A549 treated with Hydrocortisone at 1 μM for 4 hours (cell line): ENCODE results near the gene CMC4. TPM values are rescaled to one million over a fixed set of nuclear protein-coding genes. Genes with fewer than 3 reads are reported as not detected.

Source experiments
- total RNA-seq: library from RNA; stranded (reverse); fragments of 200-300 nt; extraction: Qiagen RNA extraction; gene quantifications from 5 replicates; pipeline ENCODE4 v1.2.3, GENCODE V29; 2022

Gene CMC4, protein sequence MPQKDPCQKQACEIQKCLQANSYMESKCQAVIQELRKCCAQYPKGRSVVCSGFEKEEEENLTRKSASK
- total RNA-seq = 14.1 to 18.3 TPM (median 16.6 TPM) in 5 replicates

DNA sequence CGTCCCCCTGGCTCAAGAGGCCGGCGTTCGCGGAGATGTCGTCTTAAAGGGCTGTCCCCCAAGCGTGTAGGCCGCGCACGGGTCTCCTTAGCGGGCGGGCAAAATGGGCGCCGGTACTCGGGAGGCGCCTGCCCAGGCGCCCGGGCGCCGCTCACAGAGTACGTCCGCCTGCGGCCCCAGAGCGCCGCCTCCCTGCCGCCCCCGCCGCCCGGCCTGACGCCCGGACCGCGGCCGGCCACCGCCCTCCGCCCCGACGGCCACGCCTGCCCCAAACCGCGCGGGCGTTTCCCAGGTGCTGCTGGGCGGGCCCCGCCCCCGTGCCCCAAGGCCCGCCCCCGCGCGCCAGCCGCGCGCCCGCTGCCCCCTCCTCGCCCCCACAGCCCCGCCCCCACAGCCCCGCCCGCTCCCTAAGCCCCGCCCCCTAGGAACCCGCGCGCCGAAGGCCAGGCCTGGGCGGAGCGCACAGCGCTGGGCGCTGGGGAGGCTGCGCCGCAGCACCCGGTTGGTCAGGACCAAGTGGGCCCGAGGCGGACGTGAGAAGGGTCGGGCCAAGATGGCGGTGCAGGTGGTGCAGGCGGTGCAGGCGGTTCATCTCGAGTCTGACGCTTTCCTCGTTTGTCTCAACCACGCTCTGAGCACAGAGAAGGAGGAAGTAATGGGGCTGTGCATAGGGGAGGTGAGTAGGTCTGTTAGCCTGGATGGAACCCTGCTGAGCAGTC is at the start of gene CMC4, which contains the start of the genes BRCC3 and MTCP1:
Gene CMC4 (minus strand): TSS at position 162 of the 719 bp plus-strand sequence. CDS start 7,113 bp downstream, outside the sequence.
Gene BRCC3 (plus strand): TSS at position 534 of the 719 bp plus-strand sequence. CDS start 20 bp downstream, at position 554.
Gene MTCP1 (minus strand): TSS at position 162 of the 719 bp plus-strand sequence. CDS start 5,126 bp downstream, outside the sequence.

DNA sequence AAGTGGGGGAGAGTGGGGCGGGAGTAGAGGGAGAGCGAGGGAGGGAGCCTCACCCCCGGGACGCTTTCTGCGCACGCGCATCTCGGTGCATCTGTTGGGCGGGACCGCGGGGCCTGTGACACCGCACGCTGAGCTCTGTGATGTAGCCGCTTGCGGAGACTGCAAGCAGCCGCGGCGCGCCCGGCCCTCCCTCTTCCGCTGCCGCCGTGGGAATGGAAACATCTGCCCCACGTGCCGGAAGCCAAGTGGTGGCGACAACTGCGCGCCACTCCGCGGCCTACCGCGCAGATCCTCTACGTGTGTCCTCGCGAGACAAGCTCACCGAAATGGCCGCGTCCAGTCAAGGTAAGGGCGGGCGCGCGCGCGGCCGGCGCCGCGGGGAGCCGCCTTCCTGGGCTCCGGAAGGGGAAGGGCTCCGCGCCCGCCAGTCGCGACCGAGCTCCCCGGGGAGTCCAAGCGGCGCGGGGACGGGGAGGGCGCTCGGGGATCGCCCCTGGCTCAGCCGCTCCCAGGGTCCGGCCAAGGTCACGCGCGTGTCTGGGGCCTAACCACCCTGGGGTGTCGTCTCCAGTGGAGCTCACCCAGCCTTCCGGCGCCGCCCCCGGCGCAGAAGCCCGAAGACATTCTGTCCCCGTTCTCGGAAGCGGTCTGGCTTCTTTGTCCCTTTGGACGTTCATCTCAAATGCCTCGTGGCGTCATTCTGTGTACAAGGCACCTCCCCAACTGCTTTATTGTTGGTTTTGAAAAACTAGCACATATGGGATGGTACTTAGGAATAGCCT is 44.0 kb downstream of the CMC4 start, which contains the start of gene FUNDC2:
Gene FUNDC2 (plus strand): TSS at position 118 of the 782 bp plus-strand sequence. CDS start 95 bp downstream, at position 213.

DNA sequence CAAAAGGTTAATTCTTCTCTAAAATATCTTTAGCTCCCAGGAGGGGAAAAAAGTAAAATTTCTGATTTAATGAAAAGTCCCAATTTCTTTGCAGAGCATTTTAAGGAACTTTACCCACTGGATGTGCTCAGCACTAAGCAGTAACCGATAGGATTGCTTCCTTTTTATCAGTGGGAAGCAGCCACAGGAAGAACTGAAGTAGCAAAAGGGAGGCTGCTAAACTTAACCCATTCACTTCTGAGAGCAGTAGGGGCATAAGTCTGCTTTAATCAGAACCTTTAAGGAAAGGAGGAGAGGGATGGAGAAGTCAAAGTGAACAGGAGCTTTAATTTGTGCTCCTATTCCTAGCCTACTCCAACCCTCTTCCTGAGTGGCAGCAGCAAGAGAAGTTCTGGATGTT is 48.4 kb downstream of the CMC4 start, which contains the start of gene F8:
Gene F8 (minus strand): TSS at position 139 of the 400 bp plus-strand sequence. CDS start 171 bp downstream, outside the sequence.

Other genes starting within 250 kb of the CMC4 start
- not detected in 5 replicates for gene SMIM9, start 236.5 kb downstream of the CMC4 start, total RNA-seq
- gene F8A1, start 184.8 kb downstream of the CMC4 start, total RNA-seq = 58.8 to 96.9 TPM (median 89.7 TPM) in 5 replicates
- gene F8, start 48.4 kb downstream of the CMC4 start, total RNA-seq = 3.6 to 4.8 TPM (median 4.5 TPM) in 5 replicates
- gene FUNDC2, start 44.3 kb downstream of the CMC4 start, total RNA-seq = 94.5 to 121 TPM (median 117 TPM) in 5 replicates
- 13.0 to 23.3 TPM (median 20.8 TPM) in 5 replicates for gene MTCP1, start within 50 bp of the CMC4 start, total RNA-seq
- gene BRCC3, start 372 bp upstream of the CMC4 start, total RNA-seq = 23.9 to 31.6 TPM (median 26.7 TPM) in 5 replicates
- gene VBP1, start 145.3 kb upstream of the CMC4 start, total RNA-seq = 47.0 to 62.0 TPM (median 51.5 TPM) in 5 replicates
- 0.65 to 0.93 TPM (median 0.73 TPM) in 5 replicates for gene RAB39B, start 193.4 kb upstream of the CMC4 start, total RNA-seq